ENCODE measurements around the gene TMTC4.

Gene TMTC4

GRCh38 chr13:100667894-100668293, 6.7 kb downstream of the TMTC4 start:
- no peak for DNase-seq (ENCODE audit: low spot score)

- peak; percentile 78 for DNase-seq (ENCODE audit: low spot score)
These were observed 8.5 kb downstream of the TMTC4 start for GRCh38 chr13:100666124-100666523.

- no peak for DNase-seq (ENCODE audit: low spot score)
These were observed 9.2 kb downstream of the TMTC4 start for GRCh38 chr13:100665403-100665802.

- DNase-seq (ENCODE audit: low spot score), result no peak
These were observed 10.3 kb downstream of the TMTC4 start for GRCh38 chr13:100664171-100664900.

- peak; percentile 36 for DNase-seq (ENCODE audit: low spot score)
These were observed 12.0 kb downstream of the TMTC4 start for GRCh38 chr13:100662468-100663211.

- no peak for DNase-seq (ENCODE audit: low spot score)
These were observed 13.8 kb downstream of the TMTC4 start for GRCh38 chr13:100660761-100661160.

- DNase-seq (ENCODE audit: low spot score), result peak; percentile 5
These were observed 15.0 kb downstream of the TMTC4 start for GRCh38 chr13:100659578-100659977.

- no peak for DNase-seq (ENCODE audit: low spot score)
These were observed 16.2 kb downstream of the TMTC4 start for GRCh38 chr13:100658363-100658762.

- DNase-seq (ENCODE audit: low spot score), result peak; percentile 100
These were observed 16.7 kb downstream of the TMTC4 start for GRCh38 chr13:100657881-100658315.

GRCh38 chr13:100652510-100652909, 22.1 kb downstream of the TMTC4 start:
- no peak for DNase-seq (ENCODE audit: low spot score)

GRCh38 chr13:100650326-100650725, 24.3 kb downstream of the TMTC4 start:
- peak; percentile 96 for DNase-seq (ENCODE audit: low spot score)

- no peak for DNase-seq (ENCODE audit: low spot score)
These were observed 26.2 kb downstream of the TMTC4 start for GRCh38 chr13:100648354-100648753.

GRCh38 chr13:100646871-100647270, 27.7 kb downstream of the TMTC4 start:
- DNase-seq (ENCODE audit: low spot score), result peak; percentile 59

- DNase-seq (ENCODE audit: low spot score), result peak; percentile 87
These were observed 28.4 kb downstream of the TMTC4 start for GRCh38 chr13:100646030-100646673.

- DNase-seq (ENCODE audit: low spot score), result no peak
These were observed 29.2 kb downstream of the TMTC4 start for GRCh38 chr13:100645382-100645781.

GRCh38 chr13:100644371-100644770, 30.2 kb downstream of the TMTC4 start:
- DNase-seq (ENCODE audit: low spot score), result no peak

- DNase-seq (ENCODE audit: low spot score), result no peak
These were observed 36.8 kb downstream of the TMTC4 start for GRCh38 chr13:100637796-100638195.

- DNase-seq (ENCODE audit: low spot score), result no peak
These were observed 37.2 kb downstream of the TMTC4 start for GRCh38 chr13:100637380-100637779.

GRCh38 chr13:100636441-100636840, 38.2 kb downstream of the TMTC4 start:
- DNase-seq (ENCODE audit: low spot score), result peak; percentile 94

- no peak for DNase-seq (ENCODE audit: low spot score)
These were observed 38.6 kb downstream of the TMTC4 start for GRCh38 chr13:100636004-100636403.

GRCh38 chr13:100634696-100635095, 39.9 kb downstream of the TMTC4 start:
- DNase-seq (ENCODE audit: low spot score), result no peak

GRCh38 chr13:100633461-100633860, 41.1 kb downstream of the TMTC4 start:
- no peak for DNase-seq (ENCODE audit: low spot score)

- DNase-seq (ENCODE audit: low spot score), result peak; percentile 91
These were observed 44.0 kb downstream of the TMTC4 start for GRCh38 chr13:100630555-100630954.
